ENCODE data around the gene POLR1A. TPM values are rescaled to one million over a fixed set of nuclear protein-coding genes. Genes with fewer than 3 reads are reported as not detected.

POLR1A gene
- total RNA-seq, 1 experiment from 2014 or later, result 62.6 TPM

DNA sequence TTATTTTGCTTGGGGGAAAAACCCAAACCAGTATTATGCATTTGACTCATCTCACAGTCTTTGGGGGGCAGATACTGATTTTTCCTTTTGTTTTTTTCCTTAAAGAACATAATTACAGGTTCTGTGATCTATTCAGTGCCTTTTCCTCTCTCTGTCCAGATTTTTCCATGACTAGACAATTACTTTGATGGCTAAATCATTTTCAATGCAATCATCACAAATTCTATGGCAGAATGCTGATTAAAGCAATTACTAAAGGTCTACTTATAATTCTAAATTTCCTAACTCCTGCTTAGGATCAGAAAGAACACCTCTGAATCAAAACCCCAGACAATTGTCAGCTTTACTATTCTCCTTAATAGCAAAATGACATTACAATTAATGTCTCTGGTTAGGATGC lies 38.8 kb downstream of the POLR1A start:
- Histone ChIP-seq H3K9me3 (ENCODE audit: control insufficient read depth, insufficient read depth, low read depth, low read length) (no peaks in the 10 kb centered on the region), H3K4me3 (ENCODE audit: low read depth in 2 of 2, low read length in 2 of 2) (no peak overlapping the region), H3K27me3 (ENCODE audit: control insufficient read depth, insufficient read depth, low read length) (no peaks in the 10 kb centered on the region), H3K27ac (ENCODE audit: low read length) (no peak overlapping the region), H3K36me3 (ENCODE audit: control insufficient read depth, insufficient read depth, low read length) (peaks cover 55% of the 10 kb centered on the region), H3K4me1 (ENCODE audit: control insufficient read depth, insufficient read depth, low read length) (no peaks in the 10 kb centered on the region)
- TF ChIP-seq POLR2AphosphoS5 (IDR thresholded peaks at IDR 0.05; ENCODE audit: low read depth, low read length), result no peak
- TF ChIP-seq, protein P1, sequence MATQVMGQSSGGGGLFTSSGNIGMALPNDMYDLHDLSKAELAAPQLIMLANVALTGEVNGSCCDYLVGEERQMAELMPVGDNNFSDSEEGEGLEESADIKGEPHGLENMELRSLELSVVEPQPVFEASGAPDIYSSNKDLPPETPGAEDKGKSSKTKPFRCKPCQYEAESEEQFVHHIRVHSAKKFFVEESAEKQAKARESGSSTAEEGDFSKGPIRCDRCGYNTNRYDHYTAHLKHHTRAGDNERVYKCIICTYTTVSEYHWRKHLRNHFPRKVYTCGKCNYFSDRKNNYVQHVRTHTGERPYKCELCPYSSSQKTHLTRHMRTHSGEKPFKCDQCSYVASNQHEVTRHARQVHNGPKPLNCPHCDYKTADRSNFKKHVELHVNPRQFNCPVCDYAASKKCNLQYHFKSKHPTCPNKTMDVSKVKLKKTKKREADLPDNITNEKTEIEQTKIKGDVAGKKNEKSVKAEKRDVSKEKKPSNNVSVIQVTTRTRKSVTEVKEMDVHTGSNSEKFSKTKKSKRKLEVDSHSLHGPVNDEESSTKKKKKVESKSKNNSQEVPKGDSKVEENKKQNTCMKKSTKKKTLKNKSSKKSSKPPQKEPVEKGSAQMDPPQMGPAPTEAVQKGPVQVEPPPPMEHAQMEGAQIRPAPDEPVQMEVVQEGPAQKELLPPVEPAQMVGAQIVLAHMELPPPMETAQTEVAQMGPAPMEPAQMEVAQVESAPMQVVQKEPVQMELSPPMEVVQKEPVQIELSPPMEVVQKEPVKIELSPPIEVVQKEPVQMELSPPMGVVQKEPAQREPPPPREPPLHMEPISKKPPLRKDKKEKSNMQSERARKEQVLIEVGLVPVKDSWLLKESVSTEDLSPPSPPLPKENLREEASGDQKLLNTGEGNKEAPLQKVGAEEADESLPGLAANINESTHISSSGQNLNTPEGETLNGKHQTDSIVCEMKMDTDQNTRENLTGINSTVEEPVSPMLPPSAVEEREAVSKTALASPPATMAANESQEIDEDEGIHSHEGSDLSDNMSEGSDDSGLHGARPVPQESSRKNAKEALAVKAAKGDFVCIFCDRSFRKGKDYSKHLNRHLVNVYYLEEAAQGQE (IDR thresholded peaks at IDR 0.05; ENCODE audit: insufficient read depth in 1 of 2, low read depth in 2 of 2, low read length in 1 of 2), result no peak
- TF ChIP-seq SIN3A (IDR thresholded peaks at IDR 0.05; ENCODE audit: borderline replicate concordance, insufficient read depth, low read depth, low read length), result no peak
- no peak for TF ChIP-seq TCF7L2 (IDR thresholded peaks at IDR 0.05; ENCODE audit: low read depth, low read length)
- no peak for TF ChIP-seq CTCF (IDR thresholded peaks at IDR 0.05)
- no TSS peak for BruUV-seq (replicated peaks)
- in situ Hi-C loops (cut with HindIII; ENCODE audit: low pct_unique_long_range_greater_than_20kb, low sequenced_read_pairs) (no loop called here), intact Hi-C loops (cut with micrococcal nuclease; ENCODE audit: unreplicated experiment) (loop anchor here (10.0 kb wide), 1 partner anchor 182 kb away; the partner anchor contains the start of gene ST3GAL5)
- ATAC-seq, result no peak
- POLR2A ChIA-PET, result no interaction called here
- CTCF ChIA-PET, result no interaction called here
- DNase-seq (ENCODE audit: low read depth, low spot score), result no peak

DNA sequence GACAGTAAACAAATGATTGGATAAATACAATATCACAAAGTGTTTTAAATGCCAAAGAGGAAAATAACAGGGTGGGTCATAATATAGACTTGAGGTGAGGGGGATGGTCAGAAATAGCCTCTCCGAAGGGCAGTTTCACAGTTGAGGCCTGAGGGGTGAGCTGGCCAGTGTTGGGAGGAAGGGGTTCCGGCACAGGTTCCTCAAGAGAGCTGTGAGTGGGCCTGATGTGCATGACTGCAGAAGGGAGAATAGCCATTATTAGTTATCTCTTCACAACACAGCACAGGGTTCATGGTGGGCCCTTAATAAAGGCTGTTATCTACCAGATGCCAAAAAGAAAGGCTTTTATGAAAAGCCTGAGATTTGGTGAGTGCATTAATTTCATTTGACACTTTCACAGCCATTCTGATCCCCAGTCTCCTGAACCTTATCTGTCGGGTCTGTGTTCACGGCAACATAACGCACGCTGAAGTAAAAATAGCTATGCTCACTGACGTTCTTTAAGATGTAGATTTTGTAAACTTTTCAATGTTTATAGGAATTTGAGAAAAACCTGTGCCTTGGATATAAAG lies 39.6 kb downstream of the POLR1A start:
- intact Hi-C loops (cut with micrococcal nuclease; ENCODE audit: unreplicated experiment) (loop anchor here (10.0 kb wide), 1 partner anchor 181 kb away; the partner anchor contains the start of gene ST3GAL5), in situ Hi-C loops (cut with HindIII; ENCODE audit: low pct_unique_long_range_greater_than_20kb, low sequenced_read_pairs) (no loop called here)
- no peaks in the 10 kb centered on the region for H3K9me3 ChIP-seq (ENCODE audit: control insufficient read depth, insufficient read depth, low read depth, low read length)
- DNase-seq (ENCODE audit: low read depth, low spot score) (no peak), ATAC-seq (no peak)
- TF ChIP-seq TCF7L2 (IDR thresholded peaks at IDR 0.05; ENCODE audit: low read depth, low read length) (no peak), POLR2AphosphoS5 (IDR thresholded peaks at IDR 0.05; ENCODE audit: low read depth, low read length) (no peak), CTCF (IDR thresholded peaks at IDR 0.05) (no peak), SIN3A (IDR thresholded peaks at IDR 0.05; ENCODE audit: borderline replicate concordance, insufficient read depth, low read depth, low read length) (no peak)
- TF ChIP-seq, protein P1 (IDR thresholded peaks at IDR 0.05; ENCODE audit: insufficient read depth in 1 of 2, low read depth in 2 of 2, low read length in 1 of 2), result no peak
- no peak overlapping the region for H3K4me3 ChIP-seq (ENCODE audit: low read depth in 2 of 2, low read length in 2 of 2)
- H3K27me3 ChIP-seq (ENCODE audit: control insufficient read depth, insufficient read depth, low read length), result no peaks in the 10 kb centered on the region
- ChIA-PET POLR2A (no interaction called here), CTCF (no interaction called here)
- H3K27ac ChIP-seq (ENCODE audit: low read length), result no peak overlapping the region
- peaks cover 64% of the 10 kb centered on the region for H3K36me3 ChIP-seq (ENCODE audit: control insufficient read depth, insufficient read depth, low read length)
- no TSS peak for BruUV-seq (replicated peaks)
- no peaks in the 10 kb centered on the region for H3K4me1 ChIP-seq (ENCODE audit: control insufficient read depth, insufficient read depth, low read length)

Data from Panc1 (cell line).